PC-9 (cell line): ENCODE results near the gene ACTL7A. TPM values are rescaled to one million over a fixed set of nuclear protein-coding genes. Genes with fewer than 3 reads are reported as not detected.
A peak's percentile ranks its signal among the peaks of the same experiment; 100 is the strongest.
"Not testable (repeated sequence)": the region's sequence is repeated elsewhere in the genome, so short reads cannot be mapped to it uniquely, and the experiment has no call there.

Experiments
- BruUV-seq: library from RNA; stranded (reverse); fragments of 400-500 nt; replicated peaks from 2 replicates; lab custom pipeline; 2021; lab: Mats Ljungman, UMichigan
- CTCF ChIA-PET: fragments of 300-600 bp; sonication (Branson Sonifier 250); formaldehyde crosslinking; loops from one replicate; lab custom pipeline; 2022; ENCODE audit warnings: antibody characterized with exemption; lab: Charles Lee
- POLR2A ChIA-PET: fragments of 300-600 bp; sonication (Branson Sonifier 250); formaldehyde crosslinking; loops from one replicate; lab custom pipeline; 2022; ENCODE audit warnings: antibody characterized with exemption; ENCODE audit not compliant: unreplicated experiment; lab: Charles Lee
- DNase-seq, 2 experiments: peaks; one replicate each; pipeline versions ENCODE4 v3.0.0 to v3.0.0-alpha.2; 2015 to 2022; ENCODE audit warnings: mixed read lengths in 1 of 2
- H2AFZ ChIP-seq: fragments of 200-600 bp; sonication (generic); 2 replicates; pipeline ENCODE4 v1.8.1; 2017; ENCODE audit warnings: antibody characterized with exemption
- H3F3A ChIP-seq: fragments of 200-600 bp; sonication (generic); 2 replicates; pipeline ENCODE4 v1.8.1; 2017; ENCODE audit warnings: antibody characterized with exemption, mild to moderate bottlenecking, low read depth; ENCODE audit not compliant: insufficient read depth
- H3K27ac ChIP-seq: fragments of 200-600 bp; sonication (generic); 2 replicates; pipeline ENCODE4 v1.6.1; 2016; ENCODE audit warnings: mixed run types
- H3K27me3 ChIP-seq: fragments of 200-600 bp; sonication (generic); 2 replicates; pipeline ENCODE4 v1.6.1; 2016; ENCODE audit warnings: low read depth, mixed run types; ENCODE audit not compliant: insufficient read depth
- H3K36me3 ChIP-seq: fragments of 200-600 bp; sonication (generic); 2 replicates; pipeline ENCODE4 v1.6.1; 2016; ENCODE audit warnings: low read depth, mixed run types
- H3K4me1 ChIP-seq: fragments of 200-600 bp; sonication (generic); replicated peaks from 2 replicates; pipeline ENCODE4 v1.6.1; 2016; ENCODE audit warnings: mixed run types; ENCODE audit not compliant: insufficient read depth
- H3K4me2 ChIP-seq: fragments of 200-600 bp; sonication (generic); 2 replicates; pipeline ENCODE4 v1.6.1; 2017; ENCODE audit warnings: mixed run types
- H3K4me3 ChIP-seq: fragments of 200-600 bp; sonication (generic); 2 replicates; pipeline ENCODE4 v1.6.1; 2016; ENCODE audit warnings: mixed run types
- H3K79me2 ChIP-seq: fragments of 200-600 bp; sonication (generic); 2 replicates; pipeline ENCODE4 v1.6.1; 2017; ENCODE audit warnings: low read depth, mixed run types
- H3K9me2 ChIP-seq: fragments of 200-600 bp; sonication (generic); 2 replicates; pipeline ENCODE4 v1.8.1; 2017; ENCODE audit warnings: mild to moderate bottlenecking; ENCODE audit not compliant: insufficient read depth
- H3K9me3 ChIP-seq: fragments of 200-600 bp; sonication (generic); 2 replicates; pipeline ENCODE4 v1.8.1; 2016; ENCODE audit warnings: low read depth; ENCODE audit not compliant: insufficient read depth
- H4K20me1 ChIP-seq: fragments of 200-600 bp; sonication (generic); 2 replicates; pipeline ENCODE4 v1.8.1; 2017; ENCODE audit not compliant: insufficient read depth
- EZH2 ChIP-seq: fragments of 200-600 bp; sonication (generic); IDR thresholded peaks from 2 replicates; pipeline ENCODE4 v1.8.0; 2017; ENCODE audit warnings: antibody characterized with exemption, low read depth
- intact Hi-C: fragments of 100-400 bp; cut with micrococcal nuclease; formaldehyde crosslinking; loops from one replicate; pipeline ENCODE4 v1.10.0; 2022; ENCODE audit not compliant: unreplicated experiment
- total RNA-seq: library from RNA; stranded (reverse); gene quantifications from 2 replicates; pipeline ENCODE4 v1.2.3, GENCODE V29; 2021
- TF ChIP-seq, protein P1 (sequence below): fragments of 200-600 bp; sonication (generic); conservative IDR thresholded peaks from 2 replicates; pipeline ENCODE4 v1.6.1; 2017; ENCODE audit warnings: mixed run types, antibody characterized with exemption, mild to moderate bottlenecking, moderate library complexity

ACTL7A gene
- total RNA-seq, 1 experiment from 2014 or later, result not detected

DNA sequence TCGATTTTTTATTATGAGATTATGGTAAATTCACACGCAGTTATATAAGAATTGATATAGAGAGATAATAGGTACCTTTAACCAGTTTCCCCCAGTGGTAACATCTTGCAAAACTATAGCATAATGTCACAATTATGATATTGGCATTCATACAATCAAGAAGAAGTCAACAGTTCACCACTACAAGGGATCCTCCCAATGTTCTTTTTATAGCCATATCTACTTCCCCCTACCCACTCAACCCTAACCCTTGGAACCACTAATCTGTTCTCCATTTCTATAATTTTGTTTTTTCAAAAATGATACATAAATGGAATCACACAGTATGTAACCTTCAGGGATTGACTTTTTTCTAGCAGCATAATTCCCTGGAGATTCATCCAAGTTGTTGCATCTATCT, 16.1 kb upstream of the ACTL7A start:
- Histone ChIP-seq H3F3A (no peaks in the 10 kb centered on the region), H3K79me2 (no peaks in the 10 kb centered on the region), H4K20me1 (no peaks in the 10 kb centered on the region), H3K4me2 (no peak overlapping the region), H3K27ac (no peak overlapping the region), H3K9me2 (no peaks in the 10 kb centered on the region), H3K4me3 (no peak overlapping the region), H3K27me3 (no peaks in the 10 kb centered on the region), H2AFZ (no peak overlapping the region), H3K4me1 (no peaks in the 10 kb centered on the region), H3K9me3 (no peaks in the 10 kb centered on the region; the same call in 1 of the 2 replicates), H3K36me3 (no peaks in the 10 kb centered on the region)
- no peak for DNase-seq
- intact Hi-C loops, result no loop called here
- BruUV-seq, result no TSS peak
- ChIA-PET CTCF (no interaction called here), POLR2A (no interaction called here)
- no peak for TF ChIP-seq EZH2
- TF ChIP-seq, protein P1, sequence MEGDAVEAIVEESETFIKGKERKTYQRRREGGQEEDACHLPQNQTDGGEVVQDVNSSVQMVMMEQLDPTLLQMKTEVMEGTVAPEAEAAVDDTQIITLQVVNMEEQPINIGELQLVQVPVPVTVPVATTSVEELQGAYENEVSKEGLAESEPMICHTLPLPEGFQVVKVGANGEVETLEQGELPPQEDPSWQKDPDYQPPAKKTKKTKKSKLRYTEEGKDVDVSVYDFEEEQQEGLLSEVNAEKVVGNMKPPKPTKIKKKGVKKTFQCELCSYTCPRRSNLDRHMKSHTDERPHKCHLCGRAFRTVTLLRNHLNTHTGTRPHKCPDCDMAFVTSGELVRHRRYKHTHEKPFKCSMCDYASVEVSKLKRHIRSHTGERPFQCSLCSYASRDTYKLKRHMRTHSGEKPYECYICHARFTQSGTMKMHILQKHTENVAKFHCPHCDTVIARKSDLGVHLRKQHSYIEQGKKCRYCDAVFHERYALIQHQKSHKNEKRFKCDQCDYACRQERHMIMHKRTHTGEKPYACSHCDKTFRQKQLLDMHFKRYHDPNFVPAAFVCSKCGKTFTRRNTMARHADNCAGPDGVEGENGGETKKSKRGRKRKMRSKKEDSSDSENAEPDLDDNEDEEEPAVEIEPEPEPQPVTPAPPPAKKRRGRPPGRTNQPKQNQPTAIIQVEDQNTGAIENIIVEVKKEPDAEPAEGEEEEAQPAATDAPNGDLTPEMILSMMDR, result no peak

GRCh38 chr9:108848296-108848695, 13.8 kb upstream of the ACTL7A start:
- H3K4me1 ChIP-seq, H3K27ac ChIP-seq, H2AFZ ChIP-seq, H3F3A ChIP-seq, H3K9me2 ChIP-seq, POLR2A ChIA-PET, intact Hi-C loops, H3K79me2 ChIP-seq, BruUV-seq, H3K4me2 ChIP-seq, H3K4me3 ChIP-seq, H3K9me3 ChIP-seq, H3K36me3 ChIP-seq, DNase-seq, H4K20me1 ChIP-seq, H3K27me3 ChIP-seq, CTCF ChIA-PET: not testable (repeated sequence)

DNA sequence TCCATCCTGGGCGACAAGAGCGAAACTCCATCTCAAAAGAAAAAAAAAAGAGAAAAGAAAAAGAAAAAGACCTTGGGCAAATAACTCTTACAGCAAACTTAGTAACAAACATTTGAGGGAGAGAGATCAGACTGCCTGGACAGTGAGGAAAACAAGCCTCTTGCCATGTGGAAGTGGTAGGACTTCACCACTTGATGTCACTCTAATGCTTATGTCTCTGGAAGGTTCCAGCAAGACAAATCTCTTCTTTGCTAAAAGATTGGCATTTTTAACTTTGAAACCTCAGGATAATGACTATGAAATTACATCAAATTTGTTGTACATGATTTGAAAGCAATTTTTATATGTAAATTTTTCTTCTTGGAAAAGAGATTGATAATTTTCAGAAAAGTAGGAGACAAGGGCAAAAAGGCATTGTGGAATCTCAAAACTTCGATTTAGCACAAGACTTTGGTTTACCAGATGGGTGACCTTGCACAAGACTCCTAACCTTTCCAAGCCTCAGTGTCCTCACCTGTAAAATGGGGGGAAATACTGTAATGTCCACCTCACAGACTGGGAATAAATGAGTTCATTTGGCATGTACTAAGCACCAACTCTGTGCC, 11.7 kb upstream of the ACTL7A start:
- no peak for TF ChIP-seq EZH2
- TF ChIP-seq, protein P1, result peak; percentile 48; the same call in 1 of the 2 replicates
- Histone ChIP-seq H3K4me1 (no peaks in the 10 kb centered on the region; the same call in 1 of the 2 replicates), H3K4me3 (no peak overlapping the region), H4K20me1 (no peaks in the 10 kb centered on the region), H3K27me3 (no peaks in the 10 kb centered on the region), H3K79me2 (no peaks in the 10 kb centered on the region), H3F3A (no peaks in the 10 kb centered on the region), H2AFZ (no peak overlapping the region), H3K36me3 (no peaks in the 10 kb centered on the region), H3K27ac (no peak overlapping the region), H3K9me3 (no peaks in the 10 kb centered on the region), H3K9me2 (no peaks in the 10 kb centered on the region), H3K4me2 (no peak overlapping the region)
- intact Hi-C loops, result no loop called here
- BruUV-seq, result no TSS peak
- ChIA-PET CTCF (no interaction called here), POLR2A (no interaction called here)
- no peak for DNase-seq

DNA sequence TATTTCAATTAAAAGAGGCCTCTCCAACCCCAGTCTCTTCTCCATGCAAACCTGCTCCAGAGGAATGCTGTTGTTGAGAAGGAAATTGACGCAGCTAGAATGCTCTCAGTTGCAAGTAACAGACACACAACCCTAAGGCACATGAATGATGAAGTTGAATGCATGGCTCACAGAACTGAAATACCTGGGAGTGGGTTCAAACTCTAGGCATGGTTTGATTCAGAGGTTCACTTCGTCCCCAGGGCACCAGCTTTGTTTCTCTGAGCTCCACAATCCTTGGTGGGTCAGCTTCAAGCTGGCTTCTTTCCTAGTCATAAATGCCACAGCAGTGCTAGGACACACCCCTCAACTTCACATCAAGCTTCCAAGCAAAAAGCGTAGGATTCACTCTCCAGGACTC, 10.9 kb upstream of the ACTL7A start:
- no peak for DNase-seq
- ChIA-PET POLR2A (no interaction called here), CTCF (no interaction called here)
- TF ChIP-seq EZH2, result no peak
- TF ChIP-seq, protein P1, result no peak
- intact Hi-C loops, result no loop called here
- no peaks in the 10 kb centered on the region for H3K36me3 ChIP-seq
- H3K79me2 ChIP-seq, result no peaks in the 10 kb centered on the region
- H3K4me1 ChIP-seq, result no peaks in the 10 kb centered on the region; the same call in 1 of the 2 replicates
- H3K4me3 ChIP-seq, result no peak overlapping the region
- no TSS peak for BruUV-seq
- no peaks in the 10 kb centered on the region for H4K20me1 ChIP-seq
- H3K27me3 ChIP-seq, result no peaks in the 10 kb centered on the region
- no peaks in the 10 kb centered on the region for H3K9me3 ChIP-seq
- H3K4me2 ChIP-seq, result no peak overlapping the region
- H3K9me2 ChIP-seq, result no peaks in the 10 kb centered on the region
- H3F3A ChIP-seq, result no peaks in the 10 kb centered on the region
- H3K27ac ChIP-seq, result no peak overlapping the region
- no peak overlapping the region for H2AFZ ChIP-seq
